Medulla oblongata (tissue), 1 donor: ENCODE results near the gene SYNE3.

Source experiments
- DNase-seq: peaks from one replicate; pipeline ENCODE4 v3.0.0-alpha.2; 2015; ENCODE audit errors: extremely low spot score

The SYNE3 gene

DNA sequence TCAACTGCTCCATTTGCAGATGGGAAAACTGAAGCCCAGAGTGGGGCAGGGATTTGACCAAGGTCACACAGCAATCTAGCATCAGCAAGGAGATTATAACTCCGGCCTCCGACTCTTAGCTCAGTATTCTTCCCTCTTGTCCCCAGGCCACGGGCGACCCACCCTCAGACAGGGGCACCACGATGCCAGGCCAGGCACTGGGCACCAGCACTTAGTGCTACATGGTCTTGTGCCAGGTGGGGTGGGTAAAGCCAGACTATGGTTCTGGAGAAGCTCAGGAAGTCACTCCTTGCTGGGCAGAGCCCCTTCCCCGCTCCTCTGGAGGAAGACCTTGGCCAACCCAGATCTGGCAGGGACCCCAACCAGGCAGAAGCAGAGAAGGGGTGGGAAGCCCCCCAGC, 41.5 kb downstream of the SYNE3 start:
- no peak for DNase-seq

- no peak for DNase-seq
Measured at GRCh38 chr14:95474486-95474885, 42.0 kb downstream of the SYNE3 start.

- no peak for DNase-seq
Measured at GRCh38 chr14:95472819-95473251, 43.6 kb downstream of the SYNE3 start.

DNA sequence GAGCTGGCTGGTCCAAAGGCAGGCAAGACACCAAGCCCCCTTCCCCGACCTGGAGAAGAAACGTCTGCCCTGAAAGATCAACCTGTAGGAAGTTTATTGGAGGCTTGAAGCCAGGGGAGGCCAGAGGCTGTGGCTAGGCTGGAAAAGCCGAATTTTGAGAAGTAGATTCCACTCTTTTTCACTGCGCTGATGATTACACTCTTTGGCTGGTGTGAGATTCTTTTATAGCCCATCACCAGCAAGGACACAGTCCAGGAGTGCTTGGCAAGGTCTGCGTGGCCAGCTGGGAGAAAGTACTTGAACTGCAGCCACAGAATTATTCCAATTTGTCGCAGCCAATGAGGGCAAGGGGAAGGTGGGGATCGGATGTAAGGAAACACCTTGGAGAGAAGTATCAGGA, 45.0 kb downstream of the SYNE3 start:
- no peak for DNase-seq

DNA sequence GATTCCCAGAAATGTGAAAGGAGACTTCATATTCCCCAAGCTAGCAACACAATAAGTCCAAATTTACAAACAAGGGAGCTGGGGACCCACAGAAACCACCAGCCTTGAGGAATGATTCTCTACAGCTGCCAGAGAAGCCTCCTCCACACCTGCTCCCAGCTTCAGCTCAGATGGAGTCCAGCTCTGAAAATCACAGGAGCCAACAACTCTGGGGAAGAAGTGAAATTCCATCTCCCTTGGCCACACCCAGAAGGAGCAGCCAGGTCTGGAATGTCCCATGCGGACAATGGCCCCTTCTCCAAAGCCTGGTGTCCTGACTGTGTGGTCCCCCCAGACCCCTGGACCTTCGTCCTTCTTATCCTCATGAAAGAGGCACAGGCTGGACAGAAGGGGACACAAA, 45.4 kb downstream of the SYNE3 start:
- no peak for DNase-seq

DNA sequence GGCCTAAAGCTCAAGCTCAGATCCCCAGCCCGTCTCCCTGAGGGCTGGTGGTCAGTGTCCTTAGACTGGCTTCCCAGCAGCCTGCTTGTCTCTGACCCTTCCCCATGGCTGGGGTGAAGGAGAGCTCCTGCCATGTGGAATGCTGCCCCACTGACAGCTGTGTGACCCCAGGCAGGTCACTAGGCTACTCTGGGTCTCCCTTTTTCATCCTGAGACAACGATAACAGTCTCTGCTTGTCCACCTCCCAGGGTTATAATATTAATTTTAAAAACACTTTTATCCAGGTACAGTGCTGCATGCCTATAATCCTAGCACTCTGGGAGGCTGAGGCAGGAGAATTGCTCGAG, 47.3 kb downstream of the SYNE3 start:
- DNase-seq: no peak

DNA sequence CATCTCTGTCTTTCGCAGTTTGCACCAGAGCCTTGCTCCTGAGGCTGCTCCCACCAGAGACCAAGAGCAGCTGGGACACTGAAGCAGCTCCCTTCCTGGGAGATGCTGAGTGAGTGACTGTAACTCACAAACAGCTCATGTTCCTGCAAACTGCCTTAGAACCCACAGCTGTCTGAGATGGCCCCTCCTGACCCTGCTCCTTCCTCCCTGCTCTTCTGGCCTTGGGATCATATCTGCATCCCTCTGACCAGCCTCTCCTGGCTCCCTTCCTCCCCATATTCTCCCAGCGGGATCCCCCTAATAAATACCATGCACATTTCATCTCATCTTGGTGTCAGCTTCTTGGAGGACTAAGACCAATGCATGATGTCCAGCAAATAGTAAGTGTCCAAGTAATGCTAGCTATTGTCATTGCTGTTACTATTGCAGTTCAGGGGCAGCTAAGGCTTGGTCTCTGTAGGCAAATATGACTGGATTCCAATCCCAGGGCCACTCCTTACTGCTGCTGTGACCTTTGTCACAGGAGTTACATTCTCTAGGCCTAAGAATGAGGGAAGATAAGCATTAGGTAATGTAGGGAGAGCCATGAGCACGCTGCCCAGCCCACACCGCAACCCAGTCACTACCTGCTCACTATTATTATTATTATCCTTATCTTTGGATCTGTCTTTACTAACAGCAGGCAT, 47.9 kb downstream of the SYNE3 start:
- DNase-seq: no peak

DNA sequence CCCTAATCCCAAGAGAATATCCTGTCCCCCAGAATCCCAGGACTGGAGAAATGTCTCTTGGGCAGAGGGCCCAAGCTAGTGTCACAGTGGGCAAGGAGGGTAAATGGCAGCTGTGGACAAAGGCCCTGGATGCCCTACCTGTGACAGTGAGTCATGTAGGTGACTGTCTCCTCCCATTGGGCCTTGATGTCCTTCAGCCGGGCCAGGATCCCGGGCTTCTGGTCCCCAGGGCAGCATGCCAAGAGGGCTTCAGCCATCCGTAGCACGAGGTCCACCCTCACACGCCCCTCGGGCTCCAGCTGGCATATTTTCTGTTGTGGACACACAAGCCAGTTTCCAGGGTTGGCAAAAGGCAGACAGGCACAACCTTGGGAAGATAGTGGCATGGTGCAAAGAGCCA, 48.8 kb downstream of the SYNE3 start:
- no peak for DNase-seq

DNA sequence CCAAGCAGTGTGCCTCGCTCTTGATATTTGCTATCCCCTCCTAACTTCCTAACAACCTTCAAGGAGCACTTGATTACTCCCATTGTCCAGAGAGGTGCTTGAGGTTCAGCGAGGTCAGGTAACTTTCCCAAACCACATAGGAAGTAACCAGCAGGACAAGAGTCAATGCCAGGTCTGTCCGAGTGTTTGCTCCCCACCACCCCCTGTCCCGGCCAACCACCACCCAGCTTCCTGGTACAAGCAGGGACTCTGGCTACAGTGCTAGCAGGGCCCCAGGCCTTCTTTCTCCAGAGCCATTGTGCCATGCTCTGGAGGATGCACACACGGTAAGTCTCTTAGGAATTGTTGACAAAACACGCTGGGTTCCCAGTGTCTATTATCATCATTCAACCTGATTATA, 49.2 kb downstream of the SYNE3 start:
- DNase-seq: no peak
